Vagina (tissue), 2 donors: Measurements from ENCODE around the gene FNDC4.

Experiments
- CTCF ChIP-seq, 3 experiments: fragments of 450-650 bp in 2 of 3; fragments of 200-600 bp in 1 of 3; sonication (generic) in 1 of 3; IDR thresholded peaks; one replicate each; pipeline ENCODE4 v1.5.1; 2017 to 2019; ENCODE audit warnings: antibody characterized with exemption in 3 of 3, mild to moderate bottlenecking in 2 of 3, moderate library complexity in 2 of 3
- POLR2A ChIP-seq, 2 donors: fragments of 450-650 bp; IDR thresholded peaks; one replicate each; pipeline ENCODE4 v1.6.1; 2017; ENCODE audit warnings: antibody characterized with exemption in 2 of 2, mild to moderate bottlenecking in 2 of 2, moderate library complexity in 2 of 2
- POLR2AphosphoS5 ChIP-seq, 2 donors: sonication (generic); formaldehyde crosslinking; IDR thresholded peaks; one replicate each; pipeline ENCODE4 v1.9.0; 2017; ENCODE audit warnings: antibody characterized with exemption in 2 of 2, mild to moderate bottlenecking in 2 of 2, low read depth in 1 of 2; ENCODE audit not compliant: insufficient read depth in 1 of 2

GRCh38 chr2:27506587-27506986 lies 11.6 kb upstream of the FNDC4 start:
- no peak for TF ChIP-seq CTCF (IDR thresholded peaks at IDR 0.05)
- no peak for TF ChIP-seq POLR2A (IDR thresholded peaks at IDR 0.05)
- no peak for TF ChIP-seq POLR2AphosphoS5 (IDR thresholded peaks at IDR 0.05; ENCODE audit: insufficient read depth in 1 of 2, low read depth in 1 of 2)
